VCaP (cell line): Measurements from ENCODE around the gene TADA2A.
A peak's percentile ranks its signal among the peaks of the same experiment; 100 is the strongest.
"Not testable (repeated sequence)": the region's sequence is repeated elsewhere in the genome, so short reads cannot be mapped to it uniquely, and the experiment has no call there.

Experiments
- H3K27ac ChIP-seq: fragments of 450-650 bp; 2 replicates; pipeline ENCODE4 v1.5.1; 2017
- TF ChIP-seq, protein P1 (sequence below): fragments of 450-650 bp; conservative IDR thresholded peaks from 2 replicates; pipeline ENCODE4 v1.5.1; 2017; ENCODE audit warnings: mild to moderate bottlenecking, moderate library complexity

The TADA2A gene

DNA sequence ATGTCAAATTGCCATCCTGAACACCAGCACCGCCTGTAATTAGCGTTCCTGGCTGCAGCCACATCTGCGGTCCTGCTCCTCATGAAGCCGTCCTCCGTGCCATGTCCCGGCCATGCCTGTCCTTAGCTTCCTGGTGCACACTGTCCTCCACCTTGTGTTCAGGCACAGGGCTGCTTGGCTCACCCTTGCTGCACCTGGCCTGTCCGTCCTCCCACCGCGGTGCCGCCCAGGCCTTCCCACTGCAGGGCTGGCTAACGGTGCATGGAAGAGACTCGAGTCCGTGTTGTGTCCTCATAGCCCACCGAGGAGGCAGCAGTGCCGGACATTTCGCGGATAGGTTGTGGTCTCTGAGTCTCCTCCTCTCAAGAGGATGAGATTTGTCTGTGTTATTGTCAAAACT lies 103.4 kb downstream of the TADA2A start:
- TF ChIP-seq, protein P1, sequence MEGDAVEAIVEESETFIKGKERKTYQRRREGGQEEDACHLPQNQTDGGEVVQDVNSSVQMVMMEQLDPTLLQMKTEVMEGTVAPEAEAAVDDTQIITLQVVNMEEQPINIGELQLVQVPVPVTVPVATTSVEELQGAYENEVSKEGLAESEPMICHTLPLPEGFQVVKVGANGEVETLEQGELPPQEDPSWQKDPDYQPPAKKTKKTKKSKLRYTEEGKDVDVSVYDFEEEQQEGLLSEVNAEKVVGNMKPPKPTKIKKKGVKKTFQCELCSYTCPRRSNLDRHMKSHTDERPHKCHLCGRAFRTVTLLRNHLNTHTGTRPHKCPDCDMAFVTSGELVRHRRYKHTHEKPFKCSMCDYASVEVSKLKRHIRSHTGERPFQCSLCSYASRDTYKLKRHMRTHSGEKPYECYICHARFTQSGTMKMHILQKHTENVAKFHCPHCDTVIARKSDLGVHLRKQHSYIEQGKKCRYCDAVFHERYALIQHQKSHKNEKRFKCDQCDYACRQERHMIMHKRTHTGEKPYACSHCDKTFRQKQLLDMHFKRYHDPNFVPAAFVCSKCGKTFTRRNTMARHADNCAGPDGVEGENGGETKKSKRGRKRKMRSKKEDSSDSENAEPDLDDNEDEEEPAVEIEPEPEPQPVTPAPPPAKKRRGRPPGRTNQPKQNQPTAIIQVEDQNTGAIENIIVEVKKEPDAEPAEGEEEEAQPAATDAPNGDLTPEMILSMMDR, result no peak
- H3K27ac ChIP-seq, result no peak overlapping the region

DNA sequence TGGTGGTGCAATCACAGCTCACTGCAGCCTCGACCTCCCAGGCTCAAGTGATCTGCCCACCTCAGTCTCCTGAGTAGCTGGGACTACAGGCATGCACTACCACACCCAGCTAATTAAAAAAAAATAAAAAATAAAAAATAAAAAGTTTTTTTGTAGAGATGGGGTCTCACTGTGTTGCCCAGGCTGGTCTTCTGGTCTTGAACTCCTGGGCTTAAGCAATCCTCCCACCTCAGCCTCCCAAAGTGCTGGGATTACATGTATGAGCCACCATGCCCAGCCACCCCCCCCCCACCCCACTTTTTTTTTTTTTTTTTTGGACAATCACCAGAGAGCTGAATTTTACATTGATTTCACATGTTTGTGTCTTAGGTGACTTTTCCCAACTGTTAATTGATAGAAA lies 105.0 kb downstream of the TADA2A start:
- not testable (repeated sequence) for H3K27ac ChIP-seq

DNA sequence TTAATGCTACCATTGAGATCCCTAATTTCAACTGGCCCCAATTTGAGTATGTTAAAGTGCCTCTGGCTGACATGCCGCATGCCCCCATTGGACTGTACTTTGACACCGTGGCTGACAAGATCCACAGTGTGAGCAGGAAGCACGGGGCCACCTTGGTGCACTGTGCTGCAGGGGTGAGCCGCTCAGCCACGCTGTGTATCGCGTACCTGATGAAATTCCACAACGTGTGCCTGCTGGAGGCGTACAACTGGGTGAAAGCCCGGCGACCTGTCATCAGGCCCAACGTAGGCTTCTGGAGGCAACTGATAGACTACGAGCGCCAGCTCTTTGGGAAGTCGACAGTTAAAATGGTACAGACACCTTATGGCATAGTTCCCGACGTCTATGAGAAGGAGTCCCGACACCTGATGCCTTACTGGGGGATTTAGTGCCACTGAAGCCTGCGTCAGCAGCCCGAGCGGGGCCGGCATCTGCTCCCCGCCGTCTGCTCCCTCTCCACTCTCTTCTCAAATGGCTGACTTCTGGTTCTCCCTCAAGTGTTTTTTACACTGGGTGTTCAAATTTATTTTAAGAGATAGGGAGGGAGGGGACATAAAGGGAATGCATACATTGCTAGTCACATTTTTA lies 105.9 kb downstream of the TADA2A start:
- TF ChIP-seq, protein P1, result no peak
- H3K27ac ChIP-seq, result peak overlapping the region; percentile 93

DNA sequence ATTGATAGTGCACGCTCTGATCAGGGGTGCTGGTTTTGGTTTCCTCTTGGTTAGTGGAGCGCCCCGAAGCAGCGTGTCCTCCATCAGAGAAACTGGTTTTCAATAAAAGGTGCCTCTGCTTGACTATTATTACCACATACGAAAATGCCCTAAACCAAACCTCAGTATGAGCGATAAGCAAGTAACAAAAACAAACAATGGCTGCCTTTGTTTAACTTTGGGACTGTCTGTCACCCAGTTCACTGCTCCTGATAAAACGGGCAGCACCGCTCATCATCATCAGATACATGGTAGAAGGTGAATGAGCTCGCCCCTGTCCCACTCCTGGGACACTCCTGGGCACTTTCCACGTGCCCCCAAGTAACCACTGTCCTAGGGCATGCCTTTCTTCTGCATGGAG lies 107.0 kb downstream of the TADA2A start:
- H3K27ac ChIP-seq, result peak overlapping the region; percentile 93
- TF ChIP-seq, protein P1, result no peak

DNA sequence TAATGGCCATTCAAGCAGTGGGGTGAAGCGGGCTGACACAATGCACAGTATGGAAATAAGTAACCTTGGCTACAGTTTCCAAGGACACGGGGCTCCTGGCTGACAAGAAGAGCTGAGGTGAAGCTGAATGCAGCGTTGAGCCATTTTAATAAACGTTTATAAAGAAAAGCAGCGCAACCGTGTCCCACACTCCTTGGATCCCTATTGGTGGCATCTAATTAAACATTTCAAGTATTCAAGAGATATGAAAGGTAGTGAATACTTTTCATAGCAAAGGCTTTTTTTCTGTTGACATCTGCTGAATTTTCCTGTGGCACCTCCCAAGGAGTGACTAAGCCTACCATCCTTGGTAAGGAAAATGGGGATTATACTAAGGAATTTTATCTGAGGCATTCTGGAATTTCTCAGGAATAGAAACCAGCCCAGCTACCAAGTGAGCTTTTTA lies 109.5 kb downstream of the TADA2A start:
- TF ChIP-seq, protein P1, result no peak
- peak overlapping the region; percentile 93 for H3K27ac ChIP-seq

DNA sequence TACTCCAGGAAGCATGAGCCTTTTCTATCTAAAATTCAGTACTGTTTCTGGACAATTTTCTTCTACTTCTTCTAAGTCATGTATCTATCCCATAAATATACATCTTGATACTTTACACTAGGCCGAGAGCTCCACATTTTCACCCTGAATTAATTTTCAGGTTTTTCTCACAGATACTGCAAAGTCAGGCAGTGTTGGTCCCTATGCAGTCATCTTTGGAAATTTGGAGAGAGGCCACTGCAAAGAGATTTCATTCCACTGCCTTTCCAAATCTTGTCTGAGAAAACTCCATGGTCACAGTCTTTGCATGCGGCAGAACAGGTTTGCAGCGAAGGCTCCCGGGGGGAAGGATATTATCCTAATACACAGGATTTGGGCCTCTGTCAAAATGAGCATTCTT lies 111.2 kb downstream of the TADA2A start:
- H3K27ac ChIP-seq, result no peak overlapping the region
- TF ChIP-seq, protein P1, result no peak

DNA sequence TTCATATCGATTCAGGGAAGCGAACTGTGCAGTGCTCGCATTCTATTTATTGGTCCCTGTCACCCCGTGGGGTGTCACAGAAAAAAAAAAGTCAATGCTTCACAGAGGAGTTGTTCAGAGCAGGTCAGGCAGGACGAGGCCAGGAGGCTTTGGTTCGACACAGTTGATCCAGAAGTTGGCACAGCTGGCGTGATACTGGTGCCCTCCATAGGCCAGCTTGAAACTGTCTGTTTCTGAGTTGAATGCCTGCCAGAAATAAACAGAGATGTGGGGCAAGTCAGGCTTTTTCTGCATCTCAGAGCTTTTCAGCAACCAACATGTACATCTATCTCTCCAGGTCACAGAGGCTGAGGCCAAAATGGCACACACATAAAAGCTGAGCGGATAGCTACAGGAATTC lies 112.1 kb downstream of the TADA2A start:
- no peak overlapping the region for H3K27ac ChIP-seq
- TF ChIP-seq, protein P1, result peak; percentile 37; the same call in 1 of the 2 replicates

DNA sequence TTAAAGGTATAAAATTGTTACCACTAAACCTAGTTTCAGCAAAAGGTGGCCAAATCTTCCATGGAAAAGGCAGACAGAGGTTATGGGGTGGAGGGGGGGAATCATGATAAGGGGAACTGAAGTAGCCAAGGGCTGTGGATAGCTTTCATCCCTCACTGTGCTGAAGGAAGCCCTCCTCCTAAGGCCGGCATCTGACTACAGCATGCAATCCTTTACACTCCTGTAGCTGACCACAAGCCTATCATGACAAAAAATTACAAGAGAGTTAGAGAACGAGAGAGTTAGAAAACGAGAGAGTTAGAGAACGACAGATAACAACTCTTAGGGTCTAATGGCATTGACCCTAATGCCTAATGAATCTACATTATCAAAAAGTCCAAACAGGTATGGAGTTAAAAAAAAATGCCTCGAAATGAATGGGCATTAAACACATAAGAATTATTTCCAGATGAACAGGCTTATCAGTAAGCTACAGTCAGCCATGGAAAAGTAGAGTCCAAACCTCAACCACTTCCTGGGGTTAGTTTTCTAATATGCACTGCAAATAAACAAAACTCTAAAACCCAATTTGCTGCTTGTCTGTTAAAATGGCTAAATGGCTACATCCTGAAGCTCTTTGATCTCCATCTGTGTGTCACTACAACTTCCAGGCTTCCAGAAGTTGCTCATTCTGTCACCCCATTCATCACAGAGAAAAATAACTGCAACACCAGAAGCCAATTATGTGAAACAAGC lies 112.7 kb downstream of the TADA2A start:
- H3K27ac ChIP-seq, result no peak overlapping the region
- TF ChIP-seq, protein P1, result no peak
